WTC11 (cell line): ENCODE measurements around the gene CBX1.

Experiments
- ESRRA ChIP-seq: sonication (generic); formaldehyde crosslinking; IDR thresholded peaks from 2 replicates; pipeline ENCODE4 v1.8.1; 2022; ENCODE audit warnings: mild to moderate bottlenecking, missing genetic modification reagents, borderline replicate concordance
- TF ChIP-seq, protein P1 (sequence below): fragments of 200-600 bp; IDR thresholded peaks from 2 replicates; pipeline ENCODE4 v1.8.0; 2022; ENCODE audit warnings: antibody characterized with exemption
- TF ChIP-seq, protein P2 (sequence below): sonication (generic); formaldehyde crosslinking; IDR thresholded peaks from 2 replicates; pipeline ENCODE4 v1.8.1; 2023; ENCODE audit warnings: mild to moderate bottlenecking, missing genetic modification reagents, moderate library complexity

DNA sequence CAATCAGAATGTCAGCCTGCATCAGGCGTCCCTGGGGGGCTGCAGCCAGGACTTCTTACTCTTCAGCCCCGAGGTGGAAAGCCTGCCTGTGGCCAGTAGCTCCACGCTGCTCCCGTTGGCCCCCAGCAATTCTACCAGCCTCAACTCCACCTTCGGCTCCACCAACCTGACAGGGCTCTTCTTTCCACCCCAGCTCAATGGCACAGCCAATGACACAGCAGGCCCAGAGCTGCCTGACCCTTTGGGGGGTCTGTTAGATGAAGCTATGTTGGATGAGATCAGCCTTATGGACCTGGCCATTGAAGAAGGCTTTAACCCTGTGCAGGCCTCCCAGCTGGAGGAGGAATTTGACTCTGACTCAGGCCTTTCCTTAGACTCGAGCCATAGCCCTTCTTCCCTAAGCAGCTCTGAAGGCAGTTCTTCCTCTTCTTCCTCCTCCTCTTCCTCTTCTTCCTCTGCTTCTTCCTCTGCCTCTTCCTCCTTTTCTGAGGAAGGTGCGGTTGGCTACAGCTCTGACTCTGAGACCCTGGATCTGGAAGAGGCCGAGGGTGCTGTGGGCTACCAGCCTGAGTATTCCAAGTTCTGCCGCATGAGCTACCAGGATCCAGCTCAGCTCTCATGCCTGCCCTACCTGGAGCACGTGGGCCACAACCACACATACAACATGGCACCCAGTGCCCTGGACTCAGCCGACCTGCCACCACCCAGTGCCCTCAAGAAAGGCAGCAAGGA is 42.7 kb downstream of the CBX1 start:
- TF ChIP-seq, protein P1, sequence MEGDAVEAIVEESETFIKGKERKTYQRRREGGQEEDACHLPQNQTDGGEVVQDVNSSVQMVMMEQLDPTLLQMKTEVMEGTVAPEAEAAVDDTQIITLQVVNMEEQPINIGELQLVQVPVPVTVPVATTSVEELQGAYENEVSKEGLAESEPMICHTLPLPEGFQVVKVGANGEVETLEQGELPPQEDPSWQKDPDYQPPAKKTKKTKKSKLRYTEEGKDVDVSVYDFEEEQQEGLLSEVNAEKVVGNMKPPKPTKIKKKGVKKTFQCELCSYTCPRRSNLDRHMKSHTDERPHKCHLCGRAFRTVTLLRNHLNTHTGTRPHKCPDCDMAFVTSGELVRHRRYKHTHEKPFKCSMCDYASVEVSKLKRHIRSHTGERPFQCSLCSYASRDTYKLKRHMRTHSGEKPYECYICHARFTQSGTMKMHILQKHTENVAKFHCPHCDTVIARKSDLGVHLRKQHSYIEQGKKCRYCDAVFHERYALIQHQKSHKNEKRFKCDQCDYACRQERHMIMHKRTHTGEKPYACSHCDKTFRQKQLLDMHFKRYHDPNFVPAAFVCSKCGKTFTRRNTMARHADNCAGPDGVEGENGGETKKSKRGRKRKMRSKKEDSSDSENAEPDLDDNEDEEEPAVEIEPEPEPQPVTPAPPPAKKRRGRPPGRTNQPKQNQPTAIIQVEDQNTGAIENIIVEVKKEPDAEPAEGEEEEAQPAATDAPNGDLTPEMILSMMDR = no peak
- TF ChIP-seq, protein P2, sequence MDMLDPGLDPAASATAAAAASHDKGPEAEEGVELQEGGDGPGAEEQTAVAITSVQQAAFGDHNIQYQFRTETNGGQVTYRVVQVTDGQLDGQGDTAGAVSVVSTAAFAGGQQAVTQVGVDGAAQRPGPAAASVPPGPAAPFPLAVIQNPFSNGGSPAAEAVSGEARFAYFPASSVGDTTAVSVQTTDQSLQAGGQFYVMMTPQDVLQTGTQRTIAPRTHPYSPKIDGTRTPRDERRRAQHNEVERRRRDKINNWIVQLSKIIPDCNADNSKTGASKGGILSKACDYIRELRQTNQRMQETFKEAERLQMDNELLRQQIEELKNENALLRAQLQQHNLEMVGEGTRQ (CRISPR knock-in tag) = no peak
- TF ChIP-seq ESRRA (CRISPR knock-in tag) = no peak
